Measurements from ENCODE around the gene POLDIP3. TPM values are rescaled to one million over a fixed set of nuclear protein-coding genes. Genes with fewer than 3 reads are reported as not detected.
A peak's percentile ranks its signal among the peaks of the same experiment; 100 is the strongest.

Gene POLDIP3
- total and polyA plus RNA-seq, 2 of the 4 experiments (the other 2 are of a cell fraction), result 33.9 to 43.6 TPM

- CTCF ChIA-PET, result no interaction called here
- dilution Hi-C loops (cut with HindIII; ENCODE audit: low sequenced_read_pairs, unreplicated experiment), result no loop called here
- no peak for ATAC-seq (ENCODE audit: low read depth)
These were observed 41.0 kb upstream of the POLDIP3 start for GRCh38 chr22:42655693-42656092.

More at GRCh38 chr22:42655693-42656092, 41.0 kb upstream of the POLDIP3 start:
- no peak overlapping the region for H4K8ac ChIP-seq (ENCODE audit: low read depth in 2 of 2, low read length in 2 of 2)
- H3K14ac ChIP-seq (replicated peaks; ENCODE audit: low read depth, low read length), result no peak overlapping the region
- H3K27me3 ChIP-seq (ENCODE audit: control insufficient read depth, insufficient read depth, low read length), result no peaks in the 10 kb centered on the region
- H2AK5ac ChIP-seq (ENCODE audit: low read depth, low read length), result 0 out of 2 replicates have a peak overlapping the region, but pooled peaks have one; percentile 33
- no peak overlapping the region for H2BK5ac ChIP-seq (ENCODE audit: low read depth, low read length, poor library complexity, severe bottlenecking)
- H3K4me1 ChIP-seq (ENCODE audit: control insufficient read depth, insufficient read depth, low read length), result 0 out of 2 replicates have a peak, but pooled peaks cover 2% of the 10 kb centered on the region
- no peaks in the 10 kb centered on the region for H3K9me3 ChIP-seq (ENCODE audit: control insufficient read depth, insufficient read depth, low read length)
- no peak overlapping the region for H4K91ac ChIP-seq (ENCODE audit: insufficient read depth, low read depth, low read length)
- H3K9me1 ChIP-seq (ENCODE audit: insufficient read depth, low read length), result peaks cover 4% of the 10 kb centered on the region
- no peak overlapping the region for H2BK15ac ChIP-seq (ENCODE audit: low read depth, low read length)
- H3K56ac ChIP-seq (ENCODE audit: extremely low read depth, insufficient read depth, low read length), result no peak overlapping the region
- in situ Hi-C loops (cut with MboI; ENCODE audit: low sequenced_read_pairs) (no loop called here), intact Hi-C loops (cut with micrococcal nuclease) (no loop called here)
- POLR2A ChIA-PET (ENCODE audit: unreplicated experiment), result no interaction called here
- H3K4me2 ChIP-seq (ENCODE audit: low read depth, low read length), result no peak overlapping the region
- no peak overlapping the region for H3K4me3 ChIP-seq (ENCODE audit: insufficient read depth, low read depth, low read length)
- H3K18ac ChIP-seq (ENCODE audit: low read depth, low read length), result no peak overlapping the region
- no peaks in the 10 kb centered on the region; the same call in 1 of the 2 replicates for H4K20me1 ChIP-seq (ENCODE audit: insufficient read depth, low read length)
- H3K36me3 ChIP-seq (ENCODE audit: control insufficient read depth, insufficient read depth, low read length), result no peaks in the 10 kb centered on the region
- H2BK120ac ChIP-seq (ENCODE audit: low read depth, low read length), result no peak overlapping the region
- H2BK20ac ChIP-seq (ENCODE audit: low read depth, low read length), result no peak overlapping the region
- no peak overlapping the region for H2AK9ac ChIP-seq (replicated peaks; ENCODE audit: low read depth, low read length, poor library complexity)
- H3K27ac ChIP-seq (ENCODE audit: insufficient read depth, low read length), result no peak overlapping the region
- 59% methylated on average over 5 of the region's 9 CpGs; no CpG with 5 or more reads in 1 of the 2 experiments for WGBS, 2 experiments (ENCODE audit: extremely low coverage in 2 of 2, insufficient read length in 1 of 2)
- TF ChIP-seq MAZ (IDR thresholded peaks at IDR 0.05; ENCODE audit: borderline replicate concordance, low read depth, low read length) (no peak), MXI1 (IDR thresholded peaks at IDR 0.05; ENCODE audit: borderline replicate concordance, low read depth, low read length) (no peak), RFX5 (IDR thresholded peaks at IDR 0.05; ENCODE audit: low read depth, low read length) (no peak), RAD21 (IDR thresholded peaks at IDR 0.05; ENCODE audit: low read length) (no peak)
- DNase-seq, result no peak
- peak overlapping the region; percentile 66; the same call in 1 of the 2 replicates for H3K23ac ChIP-seq (ENCODE audit: low read depth, low read length)
- H4K5ac ChIP-seq (ENCODE audit: low read depth, low read length), result no peak overlapping the region
- H3K79me1 ChIP-seq (ENCODE audit: low read depth in 1 of 2, low read length in 2 of 2), result no peaks in the 10 kb centered on the region
- no peak overlapping the region; the same call in 1 of the 2 replicates for H3K4ac ChIP-seq (ENCODE audit: low read depth, low read length)
- H3K9ac ChIP-seq (ENCODE audit: low read depth, low read length), result no peak overlapping the region
- BruUV-seq (replicated peaks), result no TSS peak
- peak overlapping the region; percentile 43 for H2AFZ ChIP-seq (replicated peaks; ENCODE audit: low read length, poor library complexity)
